Adrenal gland (tissue), 5 donors: ENCODE results near the gene ROS1.

Experiments used
- POLR2A ChIP-seq, 2 donors: fragments of 450-650 bp; IDR thresholded peaks; one replicate each; pipeline ENCODE4 v1.6.1; 2017; ENCODE audit warnings: antibody characterized with exemption in 2 of 2, mild to moderate bottlenecking in 2 of 2, moderate library complexity in 1 of 2
- TF ChIP-seq, protein P1 (sequence below), 6 experiments: fragments of 450-650 bp in 4 of 6; fragments of 200-600 bp in 2 of 6; sonication (generic) in 1 of 6; IDR thresholded peaks; 1 replicate in 5 of 6; 2 replicates in 1 of 6; pipeline versions ENCODE4 v1.5.1 to v1.8.0; 2016 to 2021; ENCODE audit warnings: antibody characterized with exemption in 6 of 6, mild to moderate bottlenecking in 2 of 6, moderate library complexity in 1 of 6
- donor health status: DM: no; HTN: no; CAD: no.

DNA sequence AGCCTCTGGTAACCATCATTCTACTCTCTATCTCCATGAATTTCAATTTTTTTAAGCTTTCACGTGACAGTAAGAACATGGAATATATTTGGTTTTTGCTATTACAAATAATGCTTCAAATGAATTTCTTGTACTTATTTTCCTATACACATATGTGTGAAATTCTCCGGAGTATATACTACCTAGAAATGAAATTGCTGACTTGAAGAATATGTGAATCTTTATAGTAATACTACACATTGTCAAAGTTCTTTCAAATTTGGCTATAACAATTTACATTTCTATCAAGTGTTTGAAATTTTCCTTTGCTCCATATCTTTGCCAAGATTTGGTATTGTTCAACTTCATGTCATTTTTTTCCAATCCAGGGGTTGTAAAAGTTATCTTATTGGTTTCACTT lies 172.0 kb downstream of the ROS1 start:
- TF ChIP-seq, protein P1, sequence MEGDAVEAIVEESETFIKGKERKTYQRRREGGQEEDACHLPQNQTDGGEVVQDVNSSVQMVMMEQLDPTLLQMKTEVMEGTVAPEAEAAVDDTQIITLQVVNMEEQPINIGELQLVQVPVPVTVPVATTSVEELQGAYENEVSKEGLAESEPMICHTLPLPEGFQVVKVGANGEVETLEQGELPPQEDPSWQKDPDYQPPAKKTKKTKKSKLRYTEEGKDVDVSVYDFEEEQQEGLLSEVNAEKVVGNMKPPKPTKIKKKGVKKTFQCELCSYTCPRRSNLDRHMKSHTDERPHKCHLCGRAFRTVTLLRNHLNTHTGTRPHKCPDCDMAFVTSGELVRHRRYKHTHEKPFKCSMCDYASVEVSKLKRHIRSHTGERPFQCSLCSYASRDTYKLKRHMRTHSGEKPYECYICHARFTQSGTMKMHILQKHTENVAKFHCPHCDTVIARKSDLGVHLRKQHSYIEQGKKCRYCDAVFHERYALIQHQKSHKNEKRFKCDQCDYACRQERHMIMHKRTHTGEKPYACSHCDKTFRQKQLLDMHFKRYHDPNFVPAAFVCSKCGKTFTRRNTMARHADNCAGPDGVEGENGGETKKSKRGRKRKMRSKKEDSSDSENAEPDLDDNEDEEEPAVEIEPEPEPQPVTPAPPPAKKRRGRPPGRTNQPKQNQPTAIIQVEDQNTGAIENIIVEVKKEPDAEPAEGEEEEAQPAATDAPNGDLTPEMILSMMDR (IDR thresholded peaks at IDR 0.05), result no peak
- no peak for TF ChIP-seq POLR2A (IDR thresholded peaks at IDR 0.05)
